Bronchial epithelial cell (primary cell): ENCODE results near the gene DYTN. TPM values are rescaled to one million over a fixed set of nuclear protein-coding genes. Genes with fewer than 3 reads are reported as not detected.

ENCODE experiments used
- DNase-seq: peaks from one replicate; pipeline ENCODE4 v3.0.0-alpha.2; 2010; ENCODE audit warnings: low read depth
- FAIRE-seq: peaks from 2 replicates; lab custom pipeline; 2011; peaks lifted over from hg19 to GRCh38; lab: Jason Lieb, UNC
- H3K27me3 ChIP-seq: 2 replicates; pipeline ENCODE4 v1.5.1; 2011; ENCODE audit warnings: low read length; ENCODE audit not compliant: control insufficient read depth, insufficient read depth
- H3K36me3 ChIP-seq: 2 replicates; pipeline ENCODE4 v1.5.1; 2011; ENCODE audit warnings: low read length; ENCODE audit not compliant: control insufficient read depth, insufficient read depth
- H3K4me3 ChIP-seq: 2 replicates; pipeline ENCODE4 v1.5.1; 2011; ENCODE audit warnings: mild to moderate bottlenecking, low read depth, low read length, control low read depth
- CTCF ChIP-seq: IDR thresholded peaks from 2 replicates; pipeline ENCODE4 v1.5.1; 2011; ENCODE audit warnings: mild to moderate bottlenecking, moderate library complexity, low read length, control low read depth, inconsistent platforms; ENCODE audit not compliant: insufficient read depth, severe bottlenecking
- total RNA-seq: library from RNA; depleted of rRNA; stranded (reverse); fragments of >200 nt; gene quantifications from 2 replicates; pipeline ENCODE4 v1.2.1, GENCODE V29; 2014

The DYTN gene
- total RNA-seq, 1 donor from 2014 or later = not detected

DNA sequence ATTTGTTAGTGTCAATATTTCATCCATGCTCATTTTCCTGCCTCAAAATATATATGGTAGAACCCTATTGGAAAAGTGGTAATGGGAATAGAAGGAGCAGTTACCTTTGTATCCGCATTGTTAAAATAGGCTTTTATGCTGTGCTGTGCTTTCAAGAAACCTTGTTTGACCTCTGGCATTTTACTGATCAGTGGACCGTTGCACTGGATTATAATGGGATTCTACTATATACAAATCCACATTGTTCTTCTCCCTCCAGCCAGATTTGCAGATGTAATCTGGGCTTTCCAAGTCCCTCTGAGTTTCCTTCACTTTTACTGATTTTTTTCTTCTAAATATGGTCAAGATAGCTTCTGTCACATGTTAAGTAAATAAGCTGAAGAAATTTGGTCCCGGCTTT lies 99.2 kb downstream of the DYTN start:
- no peak for FAIRE-seq
- no peak for TF ChIP-seq CTCF
- DNase-seq = no peak
- Histone ChIP-seq H3K4me3 (no peak overlapping the region), H3K27me3 (no peaks in the 10 kb centered on the region), H3K36me3 (no peaks in the 10 kb centered on the region)

DNA sequence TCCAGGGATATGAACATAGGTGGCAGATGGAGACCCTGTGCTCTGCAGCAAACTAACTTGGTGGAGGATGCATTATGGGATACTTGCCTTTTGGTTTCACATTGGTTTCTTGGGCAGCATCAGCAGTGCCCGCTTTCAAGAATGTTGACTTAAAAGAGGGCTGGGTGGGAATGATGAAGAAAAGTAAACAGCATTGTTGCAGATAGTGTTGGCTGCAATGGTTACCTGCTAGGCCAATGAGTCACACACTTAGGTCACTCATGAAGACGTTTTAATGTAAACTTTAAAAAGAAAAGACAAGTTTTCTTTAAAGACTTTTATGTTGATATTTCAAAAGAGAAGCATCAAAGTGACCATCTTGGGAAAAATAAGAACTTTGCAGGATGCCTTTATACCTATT lies 102.0 kb downstream of the DYTN start:
- DNase-seq = peak; percentile 75
- no peak for TF ChIP-seq CTCF
- H3K4me3 ChIP-seq = no peak overlapping the region
- no peaks in the 10 kb centered on the region for H3K36me3 ChIP-seq
- H3K27me3 ChIP-seq = no peaks in the 10 kb centered on the region
- FAIRE-seq = no peak

DNA sequence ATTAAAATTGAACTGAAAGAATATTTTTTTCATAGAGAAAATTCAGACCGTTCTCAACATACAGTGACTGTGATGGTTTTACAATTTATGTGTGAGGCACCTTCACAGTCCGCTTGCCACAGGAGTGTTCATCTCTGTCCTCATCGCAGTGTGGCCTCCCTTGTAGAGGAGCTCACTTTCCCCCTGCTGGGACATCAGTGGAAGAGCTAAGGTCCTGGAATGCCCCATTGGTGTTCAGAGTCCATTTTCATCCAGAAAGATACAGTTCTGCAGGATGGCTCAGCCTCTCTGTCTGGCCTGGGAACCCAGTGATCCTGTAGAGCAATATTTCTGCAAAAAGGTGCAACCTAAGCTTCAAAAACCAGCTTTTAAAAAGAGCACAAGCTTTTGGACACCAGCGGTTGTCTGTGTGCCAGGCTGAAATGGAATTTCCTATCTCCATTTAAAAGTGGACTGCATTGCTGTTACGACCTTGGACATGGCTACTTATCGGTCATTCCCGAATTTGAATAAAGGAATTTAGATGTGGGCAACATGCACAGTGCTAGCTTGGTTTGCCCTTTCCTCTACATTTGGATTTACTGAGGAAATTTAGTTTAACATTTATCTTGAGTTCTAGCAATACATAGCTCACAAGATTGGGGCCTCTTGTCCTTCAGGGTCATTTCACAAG lies 102.6 kb downstream of the DYTN start:
- no peaks in the 10 kb centered on the region for H3K27me3 ChIP-seq
- DNase-seq = no peak
- no peak for FAIRE-seq
- no peaks in the 10 kb centered on the region for H3K36me3 ChIP-seq
- no peak overlapping the region for H3K4me3 ChIP-seq
- TF ChIP-seq CTCF = no peak

- TF ChIP-seq CTCF = no peak
- Histone ChIP-seq H3K27me3 (no peaks in the 10 kb centered on the region), H3K4me3 (no peak overlapping the region), H3K36me3 (no peaks in the 10 kb centered on the region)
- FAIRE-seq = no peak
- peak; percentile 9 for DNase-seq
Measured at GRCh38 chr2:206614811-206615210, 103.4 kb downstream of the DYTN start.

DNA sequence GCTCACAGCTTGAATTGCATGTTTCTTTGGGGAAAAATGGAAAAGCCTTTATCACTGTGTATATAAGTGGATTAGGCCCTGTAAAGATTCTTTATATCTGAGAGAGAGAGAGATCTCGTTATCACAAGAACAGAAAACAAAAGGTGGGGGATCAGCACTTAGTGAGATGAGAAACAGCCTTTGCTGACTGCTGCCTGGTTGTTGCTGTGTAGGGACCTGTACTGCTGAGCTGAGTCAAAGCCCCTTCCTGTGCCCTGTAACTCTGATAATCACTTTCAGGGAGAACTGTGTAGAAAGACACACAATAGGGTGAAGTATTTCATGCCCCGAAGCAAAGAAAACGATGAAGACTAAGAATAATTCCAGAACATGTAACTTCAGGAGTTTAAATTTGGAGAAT lies 106.5 kb downstream of the DYTN start:
- FAIRE-seq (no peak), DNase-seq (peak; percentile 15)
- no peak for TF ChIP-seq CTCF
- Histone ChIP-seq H3K36me3 (no peaks in the 10 kb centered on the region), H3K27me3 (no peaks in the 10 kb centered on the region), H3K4me3 (no peak overlapping the region)

DNA sequence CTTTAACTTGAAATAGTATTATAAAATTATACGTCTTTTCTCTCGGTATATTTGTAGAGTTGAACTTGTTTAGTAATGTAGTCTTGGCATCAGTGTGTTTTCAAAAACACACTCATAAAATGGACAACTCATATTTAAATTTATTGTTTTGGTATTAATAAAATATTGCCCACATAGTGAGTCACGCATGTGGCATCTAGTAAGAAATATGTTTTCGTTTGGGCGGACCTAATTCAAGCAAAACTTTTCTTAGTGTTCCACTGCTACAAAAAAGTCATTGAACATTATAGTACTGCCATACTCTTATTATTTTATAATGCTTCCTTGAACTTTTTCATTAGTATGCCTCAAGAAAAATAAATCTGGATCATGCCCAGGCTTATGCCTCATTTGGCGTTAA lies 107.0 kb downstream of the DYTN start:
- FAIRE-seq = no peak
- H3K4me3 ChIP-seq = no peak overlapping the region
- TF ChIP-seq CTCF = no peak
- H3K36me3 ChIP-seq = no peaks in the 10 kb centered on the region
- DNase-seq = no peak
- H3K27me3 ChIP-seq = no peaks in the 10 kb centered on the region
